ENCODE data around the gene TMEM250. TPM values are rescaled to one million over a fixed set of nuclear protein-coding genes. Genes with fewer than 3 reads are reported as not detected.

Gene TMEM250
- total RNA-seq, 6 experiments from 2014 or later, result 12.4 to 29.7 (median 15.4) TPM

GRCh38 chr9:136086951-136087740 is 31.5 kb downstream of the TMEM250 start:
- intact Hi-C loops (cut with DNase I), result loop anchor here in 1 of 2 donors (5.0 kb wide), 1 partner anchor 35 kb away; no protein-coding TSS in a partner anchor
- Histone ChIP-seq H3K4me3 (no peak overlapping the region), H3K4me1 (peaks cover 0 to 28% (median 10%) of the 10 kb centered on the region in 4 donors), H3K27ac (peak overlapping the region in 1 of 3 donors; percentile 9), H3K9me3 (no peaks in the 10 kb centered on the region), H3K36me3 (no peaks in the 10 kb centered on the region), H3K27me3 (no peaks in the 10 kb centered on the region)
- DNase-seq (peak in 1 of 3 donors; percentile 54), ATAC-seq (no peak)
- TF ChIP-seq POLR2A (IDR thresholded peaks at IDR 0.05) (no peak), CTCF (IDR thresholded peaks at IDR 0.05) (no peak)
- WGBS (ENCODE audit: insufficient coverage, low coverage, low lambda C conversion rate, missing lambda C conversion rate), result 63% methylated on average over 2 of the region's 21 CpGs

- 55% methylated on average over 2 of the region's 24 CpGs for WGBS (ENCODE audit: insufficient coverage, low coverage, low lambda C conversion rate, missing lambda C conversion rate)
- no peaks in the 10 kb centered on the region for H3K27me3 ChIP-seq
- H3K27ac ChIP-seq, result peak overlapping the region in 1 of 3 donors; percentile 9
- no peaks in the 10 kb centered on the region for H3K36me3 ChIP-seq
- DNase-seq, result peak; percentile 27 to 57 (median 52)
- H3K4me1 ChIP-seq, result peaks cover 0 to 27% (median 8%) of the 10 kb centered on the region in 4 donors
- TF ChIP-seq POLR2A (IDR thresholded peaks at IDR 0.05), result no peak
- TF ChIP-seq CTCF (IDR thresholded peaks at IDR 0.05), result no peak
- intact Hi-C loops (cut with DNase I), result loop anchor here in 1 of 2 donors (5.0 kb wide), 1 partner anchor 36 kb away; no protein-coding TSS in a partner anchor
- H3K9me3 ChIP-seq, result no peaks in the 10 kb centered on the region
- peak; percentile 3 to 25 (median 20) for ATAC-seq
- no peak overlapping the region for H3K4me3 ChIP-seq
Observed at GRCh38 chr9:136086213-136086881, 32.3 kb downstream of the TMEM250 start.

- 32% methylated on average over 5 of the region's 16 CpGs for WGBS (ENCODE audit: insufficient coverage, low coverage, low lambda C conversion rate, missing lambda C conversion rate)
- intact Hi-C loops (cut with DNase I), result loop anchor here in 1 of 2 donors (5.0 kb wide), 1 partner anchor 36 kb away; no protein-coding TSS in a partner anchor
- ATAC-seq (peak; percentile 95 to 98 (median 96)), DNase-seq (peak; percentile 87 to 94 (median 92))
- no peaks in the 10 kb centered on the region for H3K9me3 ChIP-seq
- peaks cover 0 to 21% (median 6%) of the 10 kb centered on the region in 4 donors for H3K4me1 ChIP-seq
- no peak overlapping the region for H3K4me3 ChIP-seq
- H3K27me3 ChIP-seq, result no peaks in the 10 kb centered on the region
- H3K36me3 ChIP-seq, result no peaks in the 10 kb centered on the region
- TF ChIP-seq POLR2A (IDR thresholded peaks at IDR 0.05), result no peak
- no peak for TF ChIP-seq CTCF (IDR thresholded peaks at IDR 0.05)
- peak overlapping the region in 1 of 3 donors; percentile 9 for H3K27ac ChIP-seq
Observed at GRCh38 chr9:136085815-136086212, 32.9 kb downstream of the TMEM250 start.

- H3K4me1 ChIP-seq, result peaks cover 0 to 15% (median 5%) of the 10 kb centered on the region in 4 donors
- peak in 2 of 3 donors; percentile 45 to 47 for DNase-seq
- 84% methylated on average over 14 of the region's 33 CpGs for WGBS (ENCODE audit: insufficient coverage, low coverage, low lambda C conversion rate, missing lambda C conversion rate)
Observed at GRCh38 chr9:136084063-136084944, 34.4 kb downstream of the TMEM250 start.

More at GRCh38 chr9:136084063-136084944, 34.4 kb downstream of the TMEM250 start:
- no peak overlapping the region for H3K4me3 ChIP-seq
- no peak for TF ChIP-seq POLR2A (IDR thresholded peaks at IDR 0.05)
- no peak for TF ChIP-seq CTCF (IDR thresholded peaks at IDR 0.05)
- H3K27me3 ChIP-seq, result no peaks in the 10 kb centered on the region
- no peak overlapping the region for H3K27ac ChIP-seq
- no peaks in the 10 kb centered on the region for H3K9me3 ChIP-seq
- H3K36me3 ChIP-seq, result no peaks in the 10 kb centered on the region
- intact Hi-C loops (cut with DNase I), result no loop called here
- ATAC-seq, result no peak

Measured in right lobe of liver (tissue), 6 donors.